H1 (cell line): ENCODE measurements around the gene CASP1. TPM values are rescaled to one million over a fixed set of nuclear protein-coding genes. Genes with fewer than 3 reads are reported as not detected.

Experiments used
- polyA plus RNA-seq, 7 experiments: library from polyadenylated mRNA; depleted of rRNA in 3 of 7; stranded (reverse) in 5 of 7; unstranded in 2 of 7; fragments of >200 nt in 5 of 7; fragments of 200-250 nt in 2 of 7; gene quantifications; 1 replicate in 5 of 7; 2 replicates in 1 of 7; 4 replicates in 1 of 7; pipeline versions ENCODE4 v1.2.1 to v1.2.3, GENCODE V29; 2011 to 2013; ENCODE audit warnings: missing spikeins in 2 of 7, mixed read lengths in 2 of 7
- total RNA-seq: library from RNA; stranded (reverse); fragmentation: NEBNext Ultra II Directional; extraction: Animal tissue kit (Norgen Biotek cat#: 25700); gene quantifications from 2 replicates; pipeline ENCODE4 v1.2.1, GENCODE V29; 2021
- TF ChIP-seq, protein P1 (sequence below): fragments of 300-600 bp; sonication (generic); IDR thresholded peaks from 2 replicates; pipeline ENCODE4 v1.7.1; 2012; ENCODE audit warnings: low read length, moderate library complexity, mild to moderate bottlenecking, inconsistent platforms; ENCODE audit not compliant: insufficient replicate concordance
- TF ChIP-seq, protein P2 (sequence below), 3 experiments: IDR thresholded peaks; 1 replicate in 2 of 3; 2 replicates in 1 of 3; pipeline versions ENCODE4 v1.5.1 to v1.6.1; 2011; ENCODE audit warnings: low read length in 3 of 3, mild to moderate bottlenecking in 3 of 3, inconsistent platforms in 2 of 3, low read depth in 1 of 3, moderate library complexity in 1 of 3; ENCODE audit not compliant: insufficient read depth in 1 of 3; ENCODE audit errors: control extremely low read depth in 1 of 3

The CASP1 gene
- total and polyA plus RNA-seq, 2 of the 8 experiments (the other 6 are each of a cell fraction or from before 2014, with no cell fraction given), result not detected

DNA sequence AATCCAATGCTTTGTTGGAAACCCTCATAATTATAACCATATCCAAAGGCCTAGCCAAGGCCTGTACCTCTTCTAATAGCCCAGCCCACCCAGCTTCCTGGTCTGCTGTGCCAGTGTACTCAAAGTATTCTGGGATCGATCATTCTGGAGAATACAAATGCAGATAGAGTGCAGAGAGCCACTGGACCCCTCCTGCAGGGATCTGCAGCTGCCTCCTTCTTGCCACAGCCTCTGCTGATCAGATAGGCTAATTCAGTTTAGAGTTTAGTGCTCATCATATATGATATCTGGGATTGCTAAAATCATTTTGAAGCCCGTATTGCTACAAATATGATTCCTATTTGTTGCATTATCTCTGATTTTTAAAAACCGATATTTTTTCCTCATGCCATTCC, 29.5 kb downstream of the CASP1 start (continued):
- TF ChIP-seq, protein P1, sequence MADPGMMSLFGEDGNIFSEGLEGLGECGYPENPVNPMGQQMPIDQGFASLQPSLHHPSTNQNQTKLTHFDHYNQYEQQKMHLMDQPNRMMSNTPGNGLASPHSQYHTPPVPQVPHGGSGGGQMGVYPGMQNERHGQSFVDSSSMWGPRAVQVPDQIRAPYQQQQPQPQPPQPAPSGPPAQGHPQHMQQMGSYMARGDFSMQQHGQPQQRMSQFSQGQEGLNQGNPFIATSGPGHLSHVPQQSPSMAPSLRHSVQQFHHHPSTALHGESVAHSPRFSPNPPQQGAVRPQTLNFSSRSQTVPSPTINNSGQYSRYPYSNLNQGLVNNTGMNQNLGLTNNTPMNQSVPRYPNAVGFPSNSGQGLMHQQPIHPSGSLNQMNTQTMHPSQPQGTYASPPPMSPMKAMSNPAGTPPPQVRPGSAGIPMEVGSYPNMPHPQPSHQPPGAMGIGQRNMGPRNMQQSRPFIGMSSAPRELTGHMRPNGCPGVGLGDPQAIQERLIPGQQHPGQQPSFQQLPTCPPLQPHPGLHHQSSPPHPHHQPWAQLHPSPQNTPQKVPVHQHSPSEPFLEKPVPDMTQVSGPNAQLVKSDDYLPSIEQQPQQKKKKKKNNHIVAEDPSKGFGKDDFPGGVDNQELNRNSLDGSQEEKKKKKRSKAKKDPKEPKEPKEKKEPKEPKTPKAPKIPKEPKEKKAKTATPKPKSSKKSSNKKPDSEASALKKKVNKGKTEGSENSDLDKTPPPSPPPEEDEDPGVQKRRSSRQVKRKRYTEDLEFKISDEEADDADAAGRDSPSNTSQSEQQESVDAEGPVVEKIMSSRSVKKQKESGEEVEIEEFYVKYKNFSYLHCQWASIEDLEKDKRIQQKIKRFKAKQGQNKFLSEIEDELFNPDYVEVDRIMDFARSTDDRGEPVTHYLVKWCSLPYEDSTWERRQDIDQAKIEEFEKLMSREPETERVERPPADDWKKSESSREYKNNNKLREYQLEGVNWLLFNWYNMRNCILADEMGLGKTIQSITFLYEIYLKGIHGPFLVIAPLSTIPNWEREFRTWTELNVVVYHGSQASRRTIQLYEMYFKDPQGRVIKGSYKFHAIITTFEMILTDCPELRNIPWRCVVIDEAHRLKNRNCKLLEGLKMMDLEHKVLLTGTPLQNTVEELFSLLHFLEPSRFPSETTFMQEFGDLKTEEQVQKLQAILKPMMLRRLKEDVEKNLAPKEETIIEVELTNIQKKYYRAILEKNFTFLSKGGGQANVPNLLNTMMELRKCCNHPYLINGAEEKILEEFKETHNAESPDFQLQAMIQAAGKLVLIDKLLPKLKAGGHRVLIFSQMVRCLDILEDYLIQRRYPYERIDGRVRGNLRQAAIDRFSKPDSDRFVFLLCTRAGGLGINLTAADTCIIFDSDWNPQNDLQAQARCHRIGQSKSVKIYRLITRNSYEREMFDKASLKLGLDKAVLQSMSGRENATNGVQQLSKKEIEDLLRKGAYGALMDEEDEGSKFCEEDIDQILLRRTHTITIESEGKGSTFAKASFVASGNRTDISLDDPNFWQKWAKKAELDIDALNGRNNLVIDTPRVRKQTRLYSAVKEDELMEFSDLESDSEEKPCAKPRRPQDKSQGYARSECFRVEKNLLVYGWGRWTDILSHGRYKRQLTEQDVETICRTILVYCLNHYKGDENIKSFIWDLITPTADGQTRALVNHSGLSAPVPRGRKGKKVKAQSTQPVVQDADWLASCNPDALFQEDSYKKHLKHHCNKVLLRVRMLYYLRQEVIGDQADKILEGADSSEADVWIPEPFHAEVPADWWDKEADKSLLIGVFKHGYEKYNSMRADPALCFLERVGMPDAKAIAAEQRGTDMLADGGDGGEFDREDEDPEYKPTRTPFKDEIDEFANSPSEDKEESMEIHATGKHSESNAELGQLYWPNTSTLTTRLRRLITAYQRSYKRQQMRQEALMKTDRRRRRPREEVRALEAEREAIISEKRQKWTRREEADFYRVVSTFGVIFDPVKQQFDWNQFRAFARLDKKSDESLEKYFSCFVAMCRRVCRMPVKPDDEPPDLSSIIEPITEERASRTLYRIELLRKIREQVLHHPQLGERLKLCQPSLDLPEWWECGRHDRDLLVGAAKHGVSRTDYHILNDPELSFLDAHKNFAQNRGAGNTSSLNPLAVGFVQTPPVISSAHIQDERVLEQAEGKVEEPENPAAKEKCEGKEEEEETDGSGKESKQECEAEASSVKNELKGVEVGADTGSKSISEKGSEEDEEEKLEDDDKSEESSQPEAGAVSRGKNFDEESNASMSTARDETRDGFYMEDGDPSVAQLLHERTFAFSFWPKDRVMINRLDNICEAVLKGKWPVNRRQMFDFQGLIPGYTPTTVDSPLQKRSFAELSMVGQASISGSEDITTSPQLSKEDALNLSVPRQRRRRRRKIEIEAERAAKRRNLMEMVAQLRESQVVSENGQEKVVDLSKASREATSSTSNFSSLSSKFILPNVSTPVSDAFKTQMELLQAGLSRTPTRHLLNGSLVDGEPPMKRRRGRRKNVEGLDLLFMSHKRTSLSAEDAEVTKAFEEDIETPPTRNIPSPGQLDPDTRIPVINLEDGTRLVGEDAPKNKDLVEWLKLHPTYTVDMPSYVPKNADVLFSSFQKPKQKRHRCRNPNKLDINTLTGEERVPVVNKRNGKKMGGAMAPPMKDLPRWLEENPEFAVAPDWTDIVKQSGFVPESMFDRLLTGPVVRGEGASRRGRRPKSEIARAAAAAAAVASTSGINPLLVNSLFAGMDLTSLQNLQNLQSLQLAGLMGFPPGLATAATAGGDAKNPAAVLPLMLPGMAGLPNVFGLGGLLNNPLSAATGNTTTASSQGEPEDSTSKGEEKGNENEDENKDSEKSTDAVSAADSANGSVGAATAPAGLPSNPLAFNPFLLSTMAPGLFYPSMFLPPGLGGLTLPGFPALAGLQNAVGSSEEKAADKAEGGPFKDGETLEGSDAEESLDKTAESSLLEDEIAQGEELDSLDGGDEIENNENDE, result no peak
- TF ChIP-seq, protein P2, sequence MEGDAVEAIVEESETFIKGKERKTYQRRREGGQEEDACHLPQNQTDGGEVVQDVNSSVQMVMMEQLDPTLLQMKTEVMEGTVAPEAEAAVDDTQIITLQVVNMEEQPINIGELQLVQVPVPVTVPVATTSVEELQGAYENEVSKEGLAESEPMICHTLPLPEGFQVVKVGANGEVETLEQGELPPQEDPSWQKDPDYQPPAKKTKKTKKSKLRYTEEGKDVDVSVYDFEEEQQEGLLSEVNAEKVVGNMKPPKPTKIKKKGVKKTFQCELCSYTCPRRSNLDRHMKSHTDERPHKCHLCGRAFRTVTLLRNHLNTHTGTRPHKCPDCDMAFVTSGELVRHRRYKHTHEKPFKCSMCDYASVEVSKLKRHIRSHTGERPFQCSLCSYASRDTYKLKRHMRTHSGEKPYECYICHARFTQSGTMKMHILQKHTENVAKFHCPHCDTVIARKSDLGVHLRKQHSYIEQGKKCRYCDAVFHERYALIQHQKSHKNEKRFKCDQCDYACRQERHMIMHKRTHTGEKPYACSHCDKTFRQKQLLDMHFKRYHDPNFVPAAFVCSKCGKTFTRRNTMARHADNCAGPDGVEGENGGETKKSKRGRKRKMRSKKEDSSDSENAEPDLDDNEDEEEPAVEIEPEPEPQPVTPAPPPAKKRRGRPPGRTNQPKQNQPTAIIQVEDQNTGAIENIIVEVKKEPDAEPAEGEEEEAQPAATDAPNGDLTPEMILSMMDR (IDR thresholded peaks at IDR 0.05; ENCODE audit: control extremely low read depth in 1 of 3, insufficient read depth in 1 of 3, low read depth in 1 of 3, low read length in 3 of 3), result no peak
